Measurements from ENCODE around the gene TXK. TPM values are rescaled to one million over a fixed set of nuclear protein-coding genes. Genes with fewer than 3 reads are reported as not detected.
A peak's percentile ranks its signal among the peaks of the same experiment; 100 is the strongest.

TXK gene
- total and polyA plus RNA-seq, 2 experiments from 2014 or later, result 0.14 to 0.40 TPM

GRCh38 chr4:48082956-48083355 is 51.1 kb downstream of the TXK start:
- DNase-seq (ENCODE audit: low spot score) (peak; percentile 51), ATAC-seq (peak; percentile 70)
- no peaks in the 10 kb centered on the region for H3K4me1 ChIP-seq (ENCODE audit: insufficient read depth)
- peaks cover 1% of the 10 kb centered on the region for H3K27me3 Mint-ChIP-seq (ENCODE audit: insufficient read depth, low read depth, poor library complexity)
- no peaks in the 10 kb centered on the region for H3K79me2 ChIP-seq (replicated peaks; ENCODE audit: insufficient read depth)
- H3K27ac ChIP-seq (ENCODE audit: low read depth), result no peak overlapping the region
- no peak overlapping the region for H3K27ac Mint-ChIP-seq
- no peaks in the 10 kb centered on the region for H3K9me3 Mint-ChIP-seq
- H3K36me3 ChIP-seq (ENCODE audit: insufficient read depth), result no peaks in the 10 kb centered on the region
- no peak overlapping the region for H3K4me3 ChIP-seq
- no peak overlapping the region for H3K4me3 Mint-ChIP-seq
- H3F3A ChIP-seq (replicated peaks; ENCODE audit: low read depth), result no peaks in the 10 kb centered on the region
- H2AFZ ChIP-seq, result no peak overlapping the region
- no peaks in the 10 kb centered on the region for H3K9me2 ChIP-seq (ENCODE audit: insufficient read depth)
- no peaks in the 10 kb centered on the region for H3K27me3 ChIP-seq (ENCODE audit: insufficient read depth)
- TF ChIP-seq CREB1 (CRISPR knock-in tag; IDR thresholded peaks at IDR 0.05; ENCODE audit: low read depth) (no peak), JUNB (IDR thresholded peaks at IDR 0.05; ENCODE audit: unreplicated experiment) (no peak), CTCF (conservative IDR thresholded peaks at IDR 0.05; ENCODE audit: low read depth in 2 of 2) (peak; percentile 19 to 37; a peak in 3 of 4 replicates)
- no peak overlapping the region for H3K4me2 ChIP-seq
- H3K36me3 Mint-ChIP-seq (ENCODE audit: low read depth), result no peaks in the 10 kb centered on the region
- H4K20me1 ChIP-seq (replicated peaks; ENCODE audit: insufficient read depth), result no peaks in the 10 kb centered on the region
- no peaks in the 10 kb centered on the region for H3K4me1 Mint-ChIP-seq

DNA sequence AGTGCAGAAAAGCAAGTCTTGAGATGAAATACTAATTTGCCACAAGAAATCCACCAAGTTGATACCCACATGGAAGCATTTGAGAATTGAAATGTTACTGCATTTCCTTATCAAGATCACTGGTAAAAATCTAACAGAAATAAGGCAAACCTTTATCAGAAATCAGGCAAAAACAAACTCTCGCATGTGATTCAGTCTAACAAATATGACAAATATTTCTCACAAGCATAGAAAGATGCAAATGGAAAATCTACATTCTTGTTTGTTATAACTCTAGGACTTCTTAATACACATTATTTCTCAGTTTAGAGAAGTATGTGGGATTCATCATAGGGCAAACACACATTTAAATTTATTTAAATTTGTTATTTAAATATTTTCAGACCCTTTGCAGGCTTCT is 52.9 kb downstream of the TXK start:
- H3K9me3 Mint-ChIP-seq, result no peaks in the 10 kb centered on the region
- Histone ChIP-seq H3K4me3 (no peak overlapping the region), H4K20me1 (replicated peaks; ENCODE audit: insufficient read depth) (no peaks in the 10 kb centered on the region), H3F3A (replicated peaks; ENCODE audit: low read depth) (no peaks in the 10 kb centered on the region), H3K27me3 (ENCODE audit: insufficient read depth) (no peaks in the 10 kb centered on the region), H3K9me2 (ENCODE audit: insufficient read depth) (no peaks in the 10 kb centered on the region), H3K4me2 (no peak overlapping the region), H3K79me2 (replicated peaks; ENCODE audit: insufficient read depth) (no peaks in the 10 kb centered on the region), H2AFZ (no peak overlapping the region), H3K27ac (ENCODE audit: low read depth) (no peak overlapping the region), H3K36me3 (ENCODE audit: insufficient read depth) (no peaks in the 10 kb centered on the region), H3K4me1 (ENCODE audit: insufficient read depth) (no peaks in the 10 kb centered on the region)
- DNase-seq (ENCODE audit: low spot score), result no peak
- no peaks in the 10 kb centered on the region for H3K4me1 Mint-ChIP-seq
- peaks cover 1% of the 10 kb centered on the region for H3K27me3 Mint-ChIP-seq (ENCODE audit: insufficient read depth, low read depth, poor library complexity)
- H3K4me3 Mint-ChIP-seq, result no peak overlapping the region
- no peak overlapping the region for H3K27ac Mint-ChIP-seq
- H3K36me3 Mint-ChIP-seq (ENCODE audit: low read depth), result no peaks in the 10 kb centered on the region
- TF ChIP-seq, protein P1, sequence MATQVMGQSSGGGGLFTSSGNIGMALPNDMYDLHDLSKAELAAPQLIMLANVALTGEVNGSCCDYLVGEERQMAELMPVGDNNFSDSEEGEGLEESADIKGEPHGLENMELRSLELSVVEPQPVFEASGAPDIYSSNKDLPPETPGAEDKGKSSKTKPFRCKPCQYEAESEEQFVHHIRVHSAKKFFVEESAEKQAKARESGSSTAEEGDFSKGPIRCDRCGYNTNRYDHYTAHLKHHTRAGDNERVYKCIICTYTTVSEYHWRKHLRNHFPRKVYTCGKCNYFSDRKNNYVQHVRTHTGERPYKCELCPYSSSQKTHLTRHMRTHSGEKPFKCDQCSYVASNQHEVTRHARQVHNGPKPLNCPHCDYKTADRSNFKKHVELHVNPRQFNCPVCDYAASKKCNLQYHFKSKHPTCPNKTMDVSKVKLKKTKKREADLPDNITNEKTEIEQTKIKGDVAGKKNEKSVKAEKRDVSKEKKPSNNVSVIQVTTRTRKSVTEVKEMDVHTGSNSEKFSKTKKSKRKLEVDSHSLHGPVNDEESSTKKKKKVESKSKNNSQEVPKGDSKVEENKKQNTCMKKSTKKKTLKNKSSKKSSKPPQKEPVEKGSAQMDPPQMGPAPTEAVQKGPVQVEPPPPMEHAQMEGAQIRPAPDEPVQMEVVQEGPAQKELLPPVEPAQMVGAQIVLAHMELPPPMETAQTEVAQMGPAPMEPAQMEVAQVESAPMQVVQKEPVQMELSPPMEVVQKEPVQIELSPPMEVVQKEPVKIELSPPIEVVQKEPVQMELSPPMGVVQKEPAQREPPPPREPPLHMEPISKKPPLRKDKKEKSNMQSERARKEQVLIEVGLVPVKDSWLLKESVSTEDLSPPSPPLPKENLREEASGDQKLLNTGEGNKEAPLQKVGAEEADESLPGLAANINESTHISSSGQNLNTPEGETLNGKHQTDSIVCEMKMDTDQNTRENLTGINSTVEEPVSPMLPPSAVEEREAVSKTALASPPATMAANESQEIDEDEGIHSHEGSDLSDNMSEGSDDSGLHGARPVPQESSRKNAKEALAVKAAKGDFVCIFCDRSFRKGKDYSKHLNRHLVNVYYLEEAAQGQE (IDR thresholded peaks at IDR 0.05; ENCODE audit: unreplicated experiment), result no peak
- no peak for TF ChIP-seq ZNF114 (CRISPR knock-in tag; IDR thresholded peaks at IDR 0.05)
- no peak for ATAC-seq

Measured in GM23338 (cell line).